GM21619 (cell line): ENCODE measurements around the gene CCNJL.

ENCODE experiments used
- ATAC-seq: cut with Tn5 transposase; IDR thresholded peaks from one replicate; pipeline ENCODE4 v1.9.1; 2021; ENCODE audit not compliant: unreplicated experiment

CCNJL gene

GRCh38 chr5:160333721-160334120 lies 21.4 kb upstream of the CCNJL start:
- no peak for ATAC-seq

GRCh38 chr5:160330212-160330611 lies 17.8 kb upstream of the CCNJL start:
- no peak for ATAC-seq

GRCh38 chr5:160327818-160328217 lies 15.5 kb upstream of the CCNJL start:
- no peak for ATAC-seq

- ATAC-seq: no peak
Observed at GRCh38 chr5:160326981-160327380, 14.6 kb upstream of the CCNJL start.

- no peak for ATAC-seq
Observed at GRCh38 chr5:160325716-160326115, 13.4 kb upstream of the CCNJL start.

GRCh38 chr5:160324886-160325285 lies 12.5 kb upstream of the CCNJL start:
- ATAC-seq: no peak

- ATAC-seq: no peak
Observed at GRCh38 chr5:160318409-160318808, 6.0 kb upstream of the CCNJL start.

GRCh38 chr5:160317434-160317833 lies 5.1 kb upstream of the CCNJL start:
- ATAC-seq: no peak

- ATAC-seq: no peak
Observed at GRCh38 chr5:160315968-160316367, 3.6 kb upstream of the CCNJL start.

- ATAC-seq: no peak
Observed at GRCh38 chr5:160312960-160313727, 780 bp upstream of the CCNJL start.

- ATAC-seq: peak; percentile 7
Observed at GRCh38 chr5:160311491-160312133, 752 bp downstream of the CCNJL start.

- no peak for ATAC-seq
Observed at GRCh38 chr5:160310552-160311295, 1.6 kb downstream of the CCNJL start.

GRCh38 chr5:160310140-160310539 lies 2.2 kb downstream of the CCNJL start:
- no peak for ATAC-seq

GRCh38 chr5:160306696-160307095 lies 5.7 kb downstream of the CCNJL start:
- ATAC-seq: no peak

- ATAC-seq: no peak
Observed at GRCh38 chr5:160305319-160305718, 7.0 kb downstream of the CCNJL start.

GRCh38 chr5:160303690-160304089 lies 8.7 kb downstream of the CCNJL start:
- no peak for ATAC-seq

GRCh38 chr5:160298189-160298588 lies 14.2 kb downstream of the CCNJL start:
- no peak for ATAC-seq

GRCh38 chr5:160297776-160298175 lies 14.6 kb downstream of the CCNJL start:
- ATAC-seq: no peak

- ATAC-seq: no peak
Observed at GRCh38 chr5:160297004-160297403, 15.4 kb downstream of the CCNJL start.

GRCh38 chr5:160296496-160296895 lies 15.9 kb downstream of the CCNJL start:
- no peak for ATAC-seq

GRCh38 chr5:160293901-160294561 lies 18.3 kb downstream of the CCNJL start:
- no peak for ATAC-seq
